ENCODE measurements around the gene CACNA2D1. TPM values are rescaled to one million over a fixed set of nuclear protein-coding genes. Genes with fewer than 3 reads are reported as not detected.

CACNA2D1 gene
- total RNA-seq, 1 donor from 2014 or later = 20.7 TPM

- Mint-ChIP-seq H3K27ac (ENCODE audit: unreplicated experiment) (no peak overlapping the region), H3K36me3 (ENCODE audit: low read depth, unreplicated experiment) (no peaks in the 10 kb centered on the region), H3K9me3 (ENCODE audit: unreplicated experiment) (no peaks in the 10 kb centered on the region), H3K4me1 (ENCODE audit: unreplicated experiment) (no peaks in the 10 kb centered on the region), H3K27me3 (ENCODE audit: unreplicated experiment) (no peaks in the 10 kb centered on the region), H3K4me3 (ENCODE audit: unreplicated experiment) (no peak overlapping the region)
- DNase-seq (ENCODE audit: low spot score) = no peak
- no peak for TF ChIP-seq CTCF (IDR thresholded peaks at IDR 0.05; ENCODE audit: unreplicated experiment)
Measured at GRCh38 chr7:82411732-82412131, 31.8 kb downstream of the CACNA2D1 start.

DNA sequence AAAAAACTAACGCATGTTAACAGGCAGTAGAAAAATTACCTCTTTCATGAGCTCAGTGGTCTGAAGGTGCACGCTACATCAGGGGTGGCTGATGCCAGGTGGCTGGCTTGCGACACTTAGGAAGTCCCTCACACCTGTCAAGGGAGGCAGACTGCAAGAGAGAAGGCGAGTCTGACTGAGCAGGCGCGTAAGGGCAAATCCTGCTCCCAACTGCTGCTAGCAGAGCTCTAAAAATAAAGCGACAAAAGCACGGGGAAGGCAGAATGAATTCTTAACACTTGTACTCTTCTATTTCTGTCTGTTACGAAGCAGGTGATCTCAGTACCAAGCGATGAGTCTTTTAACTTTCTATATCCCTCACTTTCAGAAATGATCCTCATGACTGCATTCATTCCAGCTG is 33.1 kb downstream of the CACNA2D1 start:
- Mint-ChIP-seq H3K27ac (ENCODE audit: unreplicated experiment) (no peak overlapping the region), H3K9me3 (ENCODE audit: unreplicated experiment) (no peaks in the 10 kb centered on the region), H3K4me1 (ENCODE audit: unreplicated experiment) (no peaks in the 10 kb centered on the region), H3K4me3 (ENCODE audit: unreplicated experiment) (no peak overlapping the region), H3K27me3 (ENCODE audit: unreplicated experiment) (no peaks in the 10 kb centered on the region), H3K36me3 (ENCODE audit: low read depth, unreplicated experiment) (no peaks in the 10 kb centered on the region)
- TF ChIP-seq CTCF (IDR thresholded peaks at IDR 0.05; ENCODE audit: unreplicated experiment) = no peak
- no peak for DNase-seq (ENCODE audit: low spot score)

- H3K27me3 Mint-ChIP-seq (ENCODE audit: unreplicated experiment) = no peaks in the 10 kb centered on the region
- DNase-seq (ENCODE audit: low spot score) = no peak
- no peaks in the 10 kb centered on the region for H3K9me3 Mint-ChIP-seq (ENCODE audit: unreplicated experiment)
- no peak for TF ChIP-seq CTCF (IDR thresholded peaks at IDR 0.05; ENCODE audit: unreplicated experiment)
- no peak overlapping the region for H3K4me3 Mint-ChIP-seq (ENCODE audit: unreplicated experiment)
- H3K36me3 Mint-ChIP-seq (ENCODE audit: low read depth, unreplicated experiment) = no peaks in the 10 kb centered on the region
- no peak overlapping the region for H3K27ac Mint-ChIP-seq (ENCODE audit: unreplicated experiment)
- H3K4me1 Mint-ChIP-seq (ENCODE audit: unreplicated experiment) = no peaks in the 10 kb centered on the region
Measured at GRCh38 chr7:82406937-82407336, 36.6 kb downstream of the CACNA2D1 start.

DNA sequence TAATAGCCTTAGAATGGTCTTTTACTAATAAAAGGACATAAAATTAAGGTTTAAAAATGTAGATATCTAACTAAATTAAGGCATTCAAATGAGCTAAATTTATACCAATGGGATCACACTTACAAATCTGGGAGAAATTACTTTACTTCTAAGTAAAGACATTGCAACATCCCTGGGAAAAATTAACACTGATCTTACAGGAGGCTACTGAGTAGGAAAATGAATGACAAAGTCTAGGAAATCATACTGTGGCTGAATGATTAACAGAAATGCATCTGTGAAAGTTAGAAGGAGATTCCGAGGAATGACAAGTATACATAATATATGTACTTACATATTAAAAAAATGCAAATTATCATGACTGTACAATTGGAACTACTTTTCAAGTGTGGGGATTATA is 38.3 kb downstream of the CACNA2D1 start:
- Mint-ChIP-seq H3K27ac (ENCODE audit: unreplicated experiment) (no peak overlapping the region), H3K27me3 (ENCODE audit: unreplicated experiment) (no peaks in the 10 kb centered on the region), H3K4me1 (ENCODE audit: unreplicated experiment) (no peaks in the 10 kb centered on the region), H3K4me3 (ENCODE audit: unreplicated experiment) (no peak overlapping the region), H3K36me3 (ENCODE audit: low read depth, unreplicated experiment) (no peaks in the 10 kb centered on the region), H3K9me3 (ENCODE audit: unreplicated experiment) (no peaks in the 10 kb centered on the region)
- no peak for TF ChIP-seq CTCF (IDR thresholded peaks at IDR 0.05; ENCODE audit: unreplicated experiment)
- DNase-seq (ENCODE audit: low spot score) = no peak

DNA sequence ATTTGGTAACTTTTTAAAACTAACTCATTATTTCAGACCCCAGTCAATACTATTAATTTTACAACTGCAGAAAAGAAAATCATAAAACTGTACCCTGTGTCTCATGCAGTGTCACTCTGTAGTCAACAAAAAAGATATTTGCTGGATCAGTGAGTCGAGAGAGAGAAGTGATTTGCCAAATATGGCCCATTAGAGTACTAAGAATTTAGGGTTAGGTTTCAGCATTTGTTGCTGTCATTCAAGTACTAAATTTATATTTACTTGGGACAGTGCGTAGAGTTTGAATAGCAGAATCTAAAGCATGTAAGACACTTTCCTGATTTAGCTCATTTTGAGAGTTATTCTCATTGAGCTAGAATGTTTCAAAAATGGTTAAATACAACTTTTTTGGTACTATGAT is 38.9 kb downstream of the CACNA2D1 start:
- no peak overlapping the region for H3K4me3 Mint-ChIP-seq (ENCODE audit: unreplicated experiment)
- no peaks in the 10 kb centered on the region for H3K4me1 Mint-ChIP-seq (ENCODE audit: unreplicated experiment)
- H3K9me3 Mint-ChIP-seq (ENCODE audit: unreplicated experiment) = no peaks in the 10 kb centered on the region
- DNase-seq (ENCODE audit: low spot score) = no peak
- no peaks in the 10 kb centered on the region for H3K36me3 Mint-ChIP-seq (ENCODE audit: low read depth, unreplicated experiment)
- no peak overlapping the region for H3K27ac Mint-ChIP-seq (ENCODE audit: unreplicated experiment)
- no peaks in the 10 kb centered on the region for H3K27me3 Mint-ChIP-seq (ENCODE audit: unreplicated experiment)
- no peak for TF ChIP-seq CTCF (IDR thresholded peaks at IDR 0.05; ENCODE audit: unreplicated experiment)

Measured in endothelial cell (in vitro differentiated cells).